Measurements from ENCODE around the gene ANO1. TPM values are rescaled to one million over a fixed set of nuclear protein-coding genes. Genes with fewer than 3 reads are reported as not detected.
"Not testable (repeated sequence)": the region's sequence is repeated elsewhere in the genome, so short reads cannot be mapped to it uniquely, and the experiment has no call there.

Gene ANO1
- total RNA-seq, 1 experiment from 2014 or later = 0.86 TPM

GRCh38 chr11:70209391-70209912 is 131.3 kb downstream of the ANO1 start:
- peak; percentile 21 for DNase-seq (ENCODE audit: low read depth)

DNA sequence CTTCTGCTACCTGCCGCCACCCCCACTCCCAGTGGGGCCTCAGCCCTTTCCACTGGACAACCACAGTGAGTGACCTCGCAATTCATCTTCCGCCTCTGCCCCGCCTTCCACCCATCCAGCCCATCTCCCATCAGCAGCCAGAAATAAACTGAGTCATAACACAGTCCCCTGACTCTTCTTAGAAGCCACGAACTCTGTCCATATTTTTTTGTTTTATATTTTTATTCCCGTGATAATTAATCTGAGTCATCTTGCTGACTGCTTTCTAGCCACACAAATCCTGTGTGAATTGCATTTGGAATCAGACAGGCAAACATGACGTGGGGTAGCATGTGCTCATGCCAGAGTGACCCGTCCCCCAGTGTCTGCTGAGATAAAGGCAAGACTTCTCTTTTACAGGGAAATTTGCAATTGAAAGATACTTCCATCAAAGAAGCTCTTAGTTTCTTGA is 132.0 kb downstream of the ANO1 start:
- peak; percentile 55 for DNase-seq (ENCODE audit: low read depth)

DNA sequence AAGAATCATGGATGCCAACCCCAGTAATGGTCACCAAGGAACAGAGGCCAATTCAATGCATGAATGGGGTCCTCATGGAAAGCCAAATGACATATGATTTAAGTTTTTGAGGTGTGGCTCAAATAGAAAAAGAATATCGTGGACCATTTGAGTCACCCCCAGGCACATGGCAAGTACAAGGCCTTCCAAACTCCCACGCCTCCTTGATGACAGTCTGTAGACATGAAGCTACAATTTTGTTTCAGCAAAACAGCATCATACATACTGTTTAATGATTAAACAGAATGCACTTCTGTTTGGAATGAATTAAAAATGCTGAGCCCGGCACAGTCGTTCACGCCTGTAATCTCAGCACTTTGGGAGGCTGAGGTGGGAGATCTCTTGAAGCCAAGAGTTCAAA is 132.4 kb downstream of the ANO1 start:
- no peak for DNase-seq (ENCODE audit: low read depth)

- no peak for DNase-seq (ENCODE audit: low read depth)
Observed at GRCh38 chr11:70212227-70212811, 134.2 kb downstream of the ANO1 start.

DNA sequence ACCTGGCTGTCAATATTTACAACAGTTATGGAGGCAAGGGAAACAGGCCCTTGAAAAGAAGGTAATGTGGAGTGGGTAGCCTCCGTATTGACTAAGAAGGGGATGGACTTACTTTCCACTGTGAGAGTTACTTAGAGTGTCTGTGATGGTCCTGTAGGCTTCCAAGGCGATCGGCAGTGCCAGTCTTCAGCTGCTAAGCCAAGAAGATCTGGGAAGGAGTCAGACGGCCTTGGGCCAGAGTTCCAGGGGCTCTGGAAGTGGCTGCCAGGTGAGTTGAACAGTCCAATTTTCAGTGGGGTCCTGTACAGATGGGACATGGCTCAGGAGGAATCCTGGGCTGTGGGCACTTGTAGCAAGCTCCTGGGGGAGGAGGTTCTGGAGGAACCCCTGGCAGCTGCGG is 139.3 kb downstream of the ANO1 start:
- not testable (repeated sequence) for DNase-seq (ENCODE audit: low read depth)

GRCh38 chr11:70218076-70218475 is 140.0 kb downstream of the ANO1 start:
- not testable (repeated sequence) for DNase-seq (ENCODE audit: low read depth)

DNA sequence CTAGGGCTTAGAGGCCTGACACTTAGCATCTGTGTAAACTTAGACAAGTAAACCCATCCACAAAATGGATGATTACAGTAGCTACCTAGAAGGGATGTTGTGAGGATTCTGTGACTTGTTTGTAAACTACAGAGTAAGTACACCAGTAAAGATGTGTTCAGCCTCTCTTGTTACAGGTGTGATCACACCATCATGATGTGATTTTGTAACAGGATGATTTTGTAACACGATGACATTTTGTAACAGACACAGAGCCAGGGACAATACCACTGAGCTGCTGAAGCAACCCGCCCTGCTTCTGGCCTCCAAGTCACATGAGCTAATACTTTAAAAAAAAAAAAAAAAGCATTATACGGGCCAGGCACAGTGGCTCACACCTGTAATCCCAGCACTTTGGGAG is 142.0 kb downstream of the ANO1 start:
- DNase-seq (ENCODE audit: low read depth) = no peak

DNA sequence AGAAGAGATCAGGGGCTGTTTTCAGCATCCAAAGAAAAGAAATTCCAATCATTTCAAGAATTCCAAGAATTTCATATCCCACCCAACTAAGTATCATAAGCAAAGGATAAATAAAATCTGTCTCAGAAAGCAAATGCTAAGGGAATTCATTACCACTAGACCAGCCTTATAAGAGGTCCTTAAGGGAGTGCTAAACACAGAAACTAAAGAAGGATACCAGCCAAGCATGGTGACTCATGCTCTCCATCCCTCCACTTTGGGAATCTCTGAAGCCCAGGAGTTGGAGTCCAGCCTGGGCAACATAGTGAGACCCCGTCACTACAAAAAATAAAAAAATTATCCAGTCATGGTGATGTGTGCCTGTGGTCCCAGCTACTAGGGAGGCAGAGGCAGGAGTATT is 142.8 kb downstream of the ANO1 start:
- no peak for DNase-seq (ENCODE audit: low read depth)

- no peak for DNase-seq (ENCODE audit: low read depth)
Observed at GRCh38 chr11:70225681-70226177, 147.6 kb downstream of the ANO1 start.

- no peak for DNase-seq (ENCODE audit: low read depth)
Observed at GRCh38 chr11:70226183-70226582, 148.1 kb downstream of the ANO1 start.

GRCh38 chr11:70226967-70227366 is 148.8 kb downstream of the ANO1 start:
- peak; percentile 42 for DNase-seq (ENCODE audit: low read depth)

GRCh38 chr11:70229737-70230136 is 151.6 kb downstream of the ANO1 start:
- no peak for DNase-seq (ENCODE audit: low read depth)

GRCh38 chr11:70230151-70230839 is 152.2 kb downstream of the ANO1 start:
- no peak for DNase-seq (ENCODE audit: low read depth)

GRCh38 chr11:70230840-70231710 is 153.0 kb downstream of the ANO1 start:
- no peak for DNase-seq (ENCODE audit: low read depth)

DNA sequence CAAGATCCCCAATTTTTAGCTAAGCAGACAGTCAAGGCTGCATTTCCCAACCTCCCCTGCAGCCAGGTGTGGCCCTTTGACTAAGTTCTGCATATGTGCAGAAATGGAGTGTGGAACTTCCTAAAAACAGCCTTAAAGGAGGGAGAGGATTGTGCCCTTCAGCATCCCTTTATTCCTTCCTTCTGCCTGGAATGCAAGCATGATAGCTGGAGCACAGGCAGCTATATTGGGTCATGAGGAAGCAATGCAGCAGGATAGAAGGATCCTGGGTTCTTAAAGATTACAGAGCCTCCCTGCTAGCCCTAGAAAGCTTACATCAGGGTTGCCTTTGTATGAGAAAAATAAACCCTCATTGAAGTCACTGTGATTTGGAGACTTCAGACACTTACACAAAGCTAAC is 154.9 kb downstream of the ANO1 start:
- no peak for DNase-seq (ENCODE audit: low read depth)

GRCh38 chr11:70233511-70233934 is 155.4 kb downstream of the ANO1 start:
- DNase-seq (ENCODE audit: low read depth) = peak; percentile 94

DNA sequence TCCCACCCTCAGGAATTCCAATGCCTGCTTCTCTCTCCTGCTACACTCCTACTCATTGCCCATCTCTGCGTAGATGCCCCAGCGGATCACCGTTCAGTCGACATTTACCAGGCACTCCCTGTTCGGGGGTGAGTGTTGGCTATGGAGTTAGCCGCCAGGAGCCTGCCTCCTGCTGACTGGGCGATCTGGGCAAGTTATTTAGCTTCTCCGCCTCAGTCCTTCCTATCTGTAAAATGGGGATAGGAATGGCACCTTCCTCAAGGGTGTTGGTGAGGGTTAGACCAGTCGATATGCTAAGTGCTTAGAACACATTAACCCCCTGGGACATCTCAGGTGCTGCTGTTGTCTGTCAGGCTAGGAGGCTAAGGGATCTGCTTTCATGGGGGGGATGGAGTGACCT is 155.8 kb downstream of the ANO1 start:
- no peak for DNase-seq (ENCODE audit: low read depth)

Other genes starting within 250 kb of the ANO1 start
- gene FADD, start 125.0 kb downstream of the ANO1 start, total RNA-seq (2014; rRNA removed; shearing (Covaris generic)) = 59.3 and 63.1 TPM in 2 replicates
- 24.3 and 38.3 TPM in 2 replicates for gene PPFIA1, start 192.4 kb downstream of the ANO1 start, total RNA-seq (2014; rRNA removed; shearing (Covaris generic))